HG03139 (cell line): ENCODE data around the gene PRKCA.

Experiments
- ATAC-seq: cut with Tn5 transposase; IDR thresholded peaks from one replicate; pipeline ENCODE4 v1.9.1; 2021; ENCODE audit not compliant: unreplicated experiment

Gene PRKCA

DNA sequence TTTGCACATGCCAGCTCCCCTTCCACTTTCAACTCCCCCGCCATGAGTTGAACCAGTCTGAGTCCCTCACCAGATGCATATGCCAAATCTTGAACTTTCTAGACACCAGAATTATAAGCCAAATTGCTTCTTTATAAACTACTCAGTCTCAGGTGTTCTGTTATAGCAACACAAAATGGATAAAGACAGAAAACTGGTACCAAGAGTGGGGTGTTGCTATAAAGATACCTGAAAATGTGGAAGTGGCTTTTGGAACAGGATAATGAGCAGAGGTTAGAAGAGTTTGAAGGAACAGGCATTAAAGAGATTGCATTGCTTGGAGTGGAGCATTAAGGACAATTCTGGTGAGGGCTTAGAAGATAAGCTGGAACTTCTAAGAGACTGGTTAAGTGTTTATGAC lies 515.3 kb downstream of the PRKCA start:
- no peak for ATAC-seq

DNA sequence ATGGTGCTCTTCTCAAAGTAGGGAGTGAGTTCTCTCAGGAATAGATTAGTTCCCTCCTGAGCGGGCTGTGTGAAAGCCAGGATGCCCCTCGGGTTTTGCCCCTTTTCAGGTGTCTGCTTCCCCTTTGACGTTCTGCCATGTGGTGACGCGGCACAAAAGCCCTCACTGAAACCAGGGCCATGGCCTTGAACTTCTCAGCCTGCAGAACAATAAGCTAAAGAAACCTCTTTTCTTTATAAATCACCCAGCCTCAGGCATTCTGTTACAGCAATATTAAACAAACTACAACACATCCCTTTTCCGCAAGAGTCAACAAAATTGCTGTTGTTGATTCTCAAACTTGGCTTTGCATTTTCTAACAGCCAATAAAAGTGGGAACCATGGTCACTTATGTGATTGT lies 517.1 kb downstream of the PRKCA start:
- no peak for ATAC-seq

DNA sequence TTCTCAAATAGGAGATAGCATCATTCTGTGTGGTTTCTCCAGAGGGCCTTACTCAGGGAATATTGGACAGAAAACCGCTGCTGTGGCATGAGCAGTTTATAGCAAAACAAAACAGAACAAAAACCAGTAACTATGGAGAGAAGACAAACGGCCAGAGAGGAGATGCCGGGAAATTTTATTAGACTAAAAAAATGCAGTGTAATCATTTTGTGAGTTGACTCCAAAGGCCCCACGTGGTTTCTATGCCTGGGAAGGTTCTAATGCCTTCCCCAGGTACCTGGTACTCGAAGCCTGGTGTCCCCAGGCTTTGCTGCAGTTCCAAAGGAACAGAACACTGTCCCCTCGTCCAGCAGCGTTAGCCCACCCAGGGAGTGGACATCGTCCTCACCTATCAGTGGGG lies 519.6 kb downstream of the PRKCA start:
- ATAC-seq = no peak

DNA sequence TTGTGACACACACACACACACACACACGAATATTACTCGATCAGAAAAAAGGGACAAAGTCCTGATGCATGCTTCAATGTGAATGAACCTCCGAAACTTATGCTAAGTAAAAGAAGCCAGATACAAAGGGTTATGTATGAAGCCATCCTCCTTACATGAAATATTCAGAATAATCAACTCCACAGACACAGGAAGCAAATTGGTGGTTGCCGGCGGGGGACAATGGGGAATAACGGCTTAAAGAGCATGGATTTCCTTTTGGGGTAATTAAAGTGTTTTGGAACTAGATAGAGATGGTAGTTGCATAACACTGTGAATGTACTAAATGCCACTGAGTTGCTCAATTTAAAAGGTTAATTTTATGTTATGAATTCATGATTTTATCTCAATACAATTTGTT lies 524.4 kb downstream of the PRKCA start:
- ATAC-seq = no peak

DNA sequence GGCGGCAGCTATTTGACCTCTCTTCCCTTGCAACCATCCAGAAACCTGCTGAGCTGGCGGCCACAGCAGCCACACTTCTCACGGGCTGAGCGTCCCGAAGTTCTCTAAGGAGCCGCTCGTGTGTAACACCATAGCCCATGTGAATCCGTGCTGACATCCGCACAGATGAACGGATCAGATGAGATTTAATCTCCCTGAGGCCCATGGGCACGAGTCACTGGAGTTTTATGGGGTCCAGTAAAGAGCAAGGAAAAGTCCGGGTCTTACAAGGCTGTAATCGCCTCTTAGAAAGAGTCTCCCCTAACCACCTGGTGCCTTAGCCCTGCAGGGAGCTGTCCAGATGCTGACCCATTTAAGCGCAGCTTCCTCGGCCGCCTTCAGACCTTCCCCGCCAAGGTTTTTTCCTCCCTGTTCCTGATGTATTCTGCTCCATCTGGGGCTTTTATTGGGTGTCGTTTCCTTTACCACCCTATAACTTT lies 527.0 kb downstream of the PRKCA start:
- no peak for ATAC-seq

DNA sequence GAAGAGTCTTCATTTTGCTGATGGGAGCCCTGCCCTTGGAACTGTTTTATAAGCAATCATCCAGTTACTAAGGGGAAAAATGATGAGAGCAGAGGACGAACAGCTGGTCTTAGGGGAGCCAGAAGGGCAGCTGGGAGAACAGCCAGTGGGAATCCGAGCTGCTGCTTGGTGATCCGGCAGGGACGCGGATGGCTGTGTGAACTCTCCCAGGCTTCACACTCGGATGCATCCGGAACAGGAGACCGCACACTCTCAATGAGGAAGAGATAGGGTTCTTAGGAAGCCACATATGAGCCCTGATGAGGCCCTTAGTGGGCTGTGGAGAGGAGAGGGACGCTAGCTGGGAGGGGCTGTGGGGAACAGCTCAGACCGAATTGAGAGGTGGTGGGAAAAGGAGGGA lies 527.5 kb downstream of the PRKCA start:
- ATAC-seq = no peak

DNA sequence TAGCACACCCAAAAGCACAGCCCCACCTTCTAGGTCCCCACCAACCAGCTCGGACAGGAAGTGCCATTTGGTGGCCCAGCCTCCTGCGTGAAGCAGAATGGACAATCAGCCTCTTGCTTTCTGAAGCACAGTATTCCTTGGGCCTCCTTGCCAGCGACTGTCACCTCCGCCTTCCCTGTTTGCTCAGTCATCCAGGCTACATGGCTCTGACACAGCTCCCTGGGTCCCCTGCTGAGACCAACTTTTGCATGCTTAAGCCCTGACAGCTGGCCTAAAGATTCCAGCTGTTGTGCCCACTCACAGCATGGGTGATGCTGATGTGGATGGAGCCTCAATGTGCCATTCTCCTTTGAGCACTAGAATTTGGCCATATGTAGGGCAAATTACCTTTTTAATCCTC lies 528.0 kb downstream of the PRKCA start:
- ATAC-seq = no peak

DNA sequence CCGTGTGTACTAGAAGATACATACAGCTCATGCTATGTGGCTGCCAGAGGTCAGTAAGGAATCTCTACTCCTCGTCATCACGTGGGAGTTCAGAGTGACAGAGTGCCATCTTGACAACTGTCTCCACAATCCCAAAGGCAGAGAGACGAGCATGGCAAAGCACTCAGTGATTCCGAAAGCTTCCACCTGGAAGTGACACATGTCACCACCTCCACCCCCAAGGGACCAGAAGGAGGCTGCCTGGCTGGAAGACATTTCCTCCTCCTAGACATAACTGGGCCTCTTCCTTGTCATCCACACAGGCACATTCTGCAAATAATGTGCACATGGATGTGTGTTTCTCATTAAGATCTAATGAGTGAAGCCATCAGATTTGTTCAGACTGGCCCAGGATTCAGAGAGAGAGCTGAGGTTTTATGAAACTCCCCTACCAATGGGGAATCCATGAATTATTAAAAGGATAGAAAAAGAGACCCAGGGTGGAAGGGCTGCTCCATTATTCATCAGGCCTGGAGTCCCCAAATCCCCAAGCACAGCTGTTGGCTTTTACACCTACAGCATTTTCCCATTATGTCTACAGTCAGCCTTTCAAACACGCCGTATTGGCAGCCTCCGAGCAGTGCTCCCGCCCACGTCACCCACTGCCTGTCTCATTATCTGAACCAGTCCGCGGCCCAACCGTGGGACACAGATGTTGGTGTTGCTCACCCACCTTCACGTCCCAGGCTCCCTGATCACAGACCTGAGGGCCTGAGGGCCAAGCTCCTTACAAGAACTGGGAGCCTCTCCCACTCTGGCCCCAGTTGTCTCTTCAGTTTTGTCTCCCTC lies 529.2 kb downstream of the PRKCA start:
- ATAC-seq = no peak

DNA sequence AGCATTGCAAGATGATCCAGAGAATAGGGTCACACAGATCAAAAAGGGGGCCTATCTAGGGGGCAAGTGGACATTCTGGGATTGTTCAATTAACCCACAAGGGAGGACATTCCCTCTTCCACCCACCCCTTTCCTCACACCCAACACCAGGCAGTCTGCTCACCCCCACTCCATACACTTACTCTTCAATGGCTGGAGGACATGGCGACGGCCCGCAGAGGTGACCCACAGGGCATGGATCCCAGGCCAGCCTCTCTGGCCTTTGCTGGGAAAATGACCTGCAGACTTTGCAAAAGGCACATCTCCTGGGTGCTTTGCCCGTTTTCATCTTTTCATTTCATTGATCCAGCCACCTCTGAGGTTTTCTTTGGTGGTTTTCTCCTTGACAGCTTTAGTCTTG lies 530.8 kb downstream of the PRKCA start:
- no peak for ATAC-seq

DNA sequence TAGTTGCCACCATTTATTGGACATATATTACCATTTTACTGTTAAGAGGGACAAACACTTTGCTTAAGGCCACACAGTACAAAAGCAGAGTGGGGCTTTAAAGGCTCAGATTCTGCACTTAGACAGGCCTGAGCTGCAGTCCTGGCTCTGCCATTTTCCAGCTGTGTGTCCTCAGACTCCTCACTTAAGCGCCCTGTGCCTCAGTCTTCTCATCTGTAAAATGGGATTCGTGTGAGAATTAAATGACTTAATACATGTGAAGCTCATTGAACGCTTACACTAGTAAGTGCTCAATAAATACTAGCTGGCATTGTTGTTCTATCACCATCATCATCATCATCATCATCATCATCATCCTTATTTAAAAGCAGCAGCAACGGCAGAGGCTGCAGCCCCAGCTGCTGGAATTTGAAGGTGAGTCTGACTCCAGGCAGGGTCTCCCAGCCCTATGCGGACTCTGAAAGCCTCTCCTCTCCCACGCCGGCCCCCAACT lies 532.1 kb downstream of the PRKCA start:
- no peak for ATAC-seq

DNA sequence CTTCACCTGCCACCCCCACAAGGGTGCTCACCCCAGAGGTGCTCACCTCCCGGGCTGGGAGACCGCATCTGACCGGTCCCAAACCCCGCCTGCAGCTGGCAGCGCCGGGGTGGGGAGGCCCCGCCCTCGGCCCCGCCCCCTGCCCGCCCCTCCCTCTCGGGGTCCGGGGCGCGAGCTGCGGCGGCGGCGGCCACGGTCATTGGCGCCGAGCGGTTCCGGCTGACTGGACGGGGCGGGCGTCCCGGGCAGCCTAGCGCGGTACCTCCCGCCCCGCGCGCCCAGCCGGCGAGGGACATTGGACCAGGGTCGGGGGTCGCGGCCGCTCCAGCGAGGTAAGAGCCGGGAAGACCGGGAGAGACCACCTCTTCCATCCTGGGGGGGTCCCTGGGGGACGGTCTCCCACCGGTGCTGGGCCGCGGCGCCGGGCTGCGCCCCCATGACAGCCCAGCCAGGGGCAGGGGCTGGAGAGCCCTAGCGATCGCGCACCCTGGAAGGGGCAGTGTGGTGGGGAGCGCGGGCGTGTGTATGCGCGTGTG lies 532.6 kb downstream of the PRKCA start, which contains the start of gene CACNG5:
CACNG5 (plus strand) TSS at position 199 of the 536 bp plus-strand sequence. CDS start 42,216 bp downstream, outside the sequence.
- ATAC-seq = no peak

DNA sequence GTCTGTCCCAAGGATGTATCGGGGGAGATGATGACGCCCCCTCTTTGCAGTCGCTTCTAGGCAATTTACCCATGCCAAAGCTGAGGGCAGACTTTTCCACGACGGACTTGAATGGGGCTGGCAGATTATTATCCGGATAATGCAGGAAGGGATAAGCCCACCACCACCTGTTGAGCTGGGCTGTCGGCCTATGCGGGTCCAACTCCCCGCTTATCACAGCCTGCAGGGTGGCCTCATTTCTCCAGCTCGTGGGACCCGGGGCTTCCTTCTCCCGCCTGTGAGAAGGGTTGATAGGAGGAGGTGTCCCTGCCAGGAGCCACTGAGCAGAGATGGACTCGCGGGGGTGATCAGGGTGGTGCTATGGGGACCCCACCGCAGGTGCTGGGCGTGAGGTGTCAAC lies 533.1 kb downstream of the PRKCA start:
- no peak for ATAC-seq

DNA sequence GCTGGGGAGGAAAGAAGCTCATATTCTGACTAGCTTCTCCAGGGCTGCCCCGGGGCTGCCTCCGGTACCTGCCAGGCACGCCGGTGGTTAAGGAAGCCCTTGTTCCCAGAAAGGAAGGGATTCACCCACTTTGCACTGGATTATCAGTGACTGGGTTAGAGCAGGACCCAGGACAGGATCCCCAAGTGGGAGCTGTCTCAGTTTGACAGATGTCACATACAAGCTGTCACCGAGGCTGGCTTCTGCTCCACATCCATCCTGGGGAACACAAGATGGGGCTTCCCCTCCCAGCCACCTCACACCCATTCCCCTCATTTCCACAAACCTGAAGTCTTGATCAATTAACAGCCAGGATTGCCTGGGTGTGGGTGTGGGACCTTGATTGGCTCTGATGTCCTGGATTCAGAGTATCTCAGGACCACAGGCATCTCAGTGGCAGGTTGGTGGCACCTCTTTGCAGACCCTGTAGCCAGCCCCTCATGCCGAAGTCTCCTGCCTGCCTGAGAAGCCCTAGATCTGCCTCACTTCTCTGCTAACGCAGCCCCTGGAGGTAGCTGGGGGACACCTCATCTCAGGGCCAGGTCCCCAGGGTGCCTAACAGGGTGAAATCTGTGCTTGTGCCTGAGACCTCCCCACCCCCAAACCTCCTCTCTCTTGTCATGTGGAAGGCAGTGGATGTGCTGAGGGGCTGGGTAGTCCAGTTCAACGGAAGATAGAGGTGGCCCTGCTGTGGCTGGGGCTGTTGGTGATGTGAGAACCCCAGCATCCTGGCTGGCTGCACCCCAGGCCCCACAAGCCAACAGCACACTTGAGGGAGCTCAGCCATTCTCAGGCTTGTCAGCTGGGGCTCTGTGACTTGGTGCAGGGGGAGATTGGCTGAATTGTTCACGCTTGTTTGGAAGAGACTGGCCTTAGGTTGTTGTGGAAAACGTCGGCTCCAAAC lies 533.9 kb downstream of the PRKCA start:
- ATAC-seq = no peak

DNA sequence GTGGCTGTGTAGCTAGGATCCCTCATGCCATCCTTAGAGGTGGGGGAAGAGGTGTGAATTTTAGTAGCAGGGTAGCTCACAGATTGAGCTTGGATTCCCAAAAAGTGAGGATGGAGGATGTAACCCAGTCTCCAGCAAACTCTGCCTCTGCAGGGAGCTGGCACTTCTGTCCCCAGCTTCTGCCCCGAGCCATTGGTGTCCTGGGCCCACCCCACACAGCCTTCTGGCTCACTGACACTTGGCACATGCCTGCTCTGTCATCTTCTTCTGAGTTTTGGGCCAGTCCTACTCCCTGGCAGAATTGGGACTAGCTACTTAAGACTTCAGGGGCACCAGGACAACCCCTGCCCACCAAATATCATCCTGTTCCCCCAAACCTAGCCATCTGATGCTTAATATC lies 534.8 kb downstream of the PRKCA start:
- ATAC-seq = no peak

DNA sequence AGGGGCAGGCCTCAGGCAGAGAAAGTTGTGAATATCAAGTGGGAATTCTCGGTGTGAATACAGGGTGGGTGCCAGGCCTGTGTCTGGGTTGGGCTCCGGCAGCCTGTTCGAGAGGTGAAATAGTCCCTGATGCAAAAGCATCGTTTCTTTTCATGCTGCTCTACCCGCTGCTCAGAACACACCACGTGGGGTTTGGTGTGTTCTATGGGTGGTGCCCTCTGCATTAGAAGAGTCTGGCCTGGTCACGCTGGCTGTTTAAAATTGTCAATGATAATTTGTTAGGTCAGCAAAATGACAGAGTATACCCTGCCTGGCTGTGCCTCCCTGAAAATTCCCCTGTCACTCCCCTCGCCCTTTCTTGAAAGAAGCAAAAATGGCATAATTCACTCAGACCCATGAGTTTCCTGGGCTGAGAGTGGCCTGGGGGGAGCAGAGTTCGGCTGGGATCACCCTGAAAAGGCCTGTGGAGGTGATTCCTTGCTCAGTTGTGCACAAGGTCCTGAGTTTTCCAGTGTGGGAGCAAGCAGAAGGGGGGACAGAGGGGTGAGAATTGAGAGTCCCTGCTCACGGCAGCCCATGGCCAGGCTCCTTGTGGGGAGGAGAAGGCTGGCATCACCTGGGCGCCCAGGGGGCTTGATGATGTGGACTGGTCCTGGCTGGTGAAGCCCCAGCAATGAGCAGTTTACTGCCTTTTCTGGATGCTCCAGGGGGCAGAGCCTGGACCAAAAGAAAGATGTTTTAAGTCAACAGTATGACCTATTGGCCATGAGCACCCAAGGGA lies 535.7 kb downstream of the PRKCA start:
- ATAC-seq = no peak

DNA sequence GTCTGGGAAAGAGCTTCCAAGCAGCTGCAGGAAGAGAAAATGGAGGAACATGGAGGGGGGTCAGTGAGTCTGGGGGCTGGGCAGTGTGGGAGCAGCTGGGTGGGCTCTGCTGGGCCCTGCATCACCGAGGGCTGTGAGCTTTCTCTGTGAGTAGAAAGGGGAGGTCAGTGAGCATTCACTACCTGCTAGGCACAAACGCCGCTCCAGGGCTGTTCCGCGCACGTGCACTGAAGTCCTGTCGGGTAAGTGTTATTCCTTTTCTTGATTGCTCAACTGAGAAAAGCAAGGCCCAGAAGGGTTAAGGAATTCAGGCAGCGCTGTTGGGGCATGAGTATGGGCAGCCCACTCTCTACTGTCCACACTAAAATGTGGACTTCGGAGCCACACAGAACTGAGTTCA lies 537.2 kb downstream of the PRKCA start:
- ATAC-seq = no peak

DNA sequence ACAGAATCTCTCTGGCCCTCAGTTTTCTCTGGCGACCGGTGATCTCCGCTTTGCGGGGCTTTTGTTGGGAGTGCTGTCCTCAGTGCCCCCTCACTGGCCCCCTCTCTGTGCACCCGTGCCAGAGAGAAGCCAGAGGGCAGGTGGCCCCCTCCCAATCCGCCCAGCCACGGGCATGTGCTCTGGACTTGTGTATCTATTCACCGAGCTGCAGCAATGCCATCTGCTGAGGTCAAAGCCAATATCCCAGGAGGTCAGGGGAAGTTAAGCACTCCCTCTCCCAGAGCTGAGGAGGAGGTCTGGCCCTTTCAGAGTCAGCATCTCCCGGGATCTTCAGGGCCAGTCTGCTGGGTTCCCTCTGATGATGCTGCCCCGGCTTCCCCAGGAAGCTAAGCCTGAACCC lies 537.6 kb downstream of the PRKCA start:
- no peak for ATAC-seq

DNA sequence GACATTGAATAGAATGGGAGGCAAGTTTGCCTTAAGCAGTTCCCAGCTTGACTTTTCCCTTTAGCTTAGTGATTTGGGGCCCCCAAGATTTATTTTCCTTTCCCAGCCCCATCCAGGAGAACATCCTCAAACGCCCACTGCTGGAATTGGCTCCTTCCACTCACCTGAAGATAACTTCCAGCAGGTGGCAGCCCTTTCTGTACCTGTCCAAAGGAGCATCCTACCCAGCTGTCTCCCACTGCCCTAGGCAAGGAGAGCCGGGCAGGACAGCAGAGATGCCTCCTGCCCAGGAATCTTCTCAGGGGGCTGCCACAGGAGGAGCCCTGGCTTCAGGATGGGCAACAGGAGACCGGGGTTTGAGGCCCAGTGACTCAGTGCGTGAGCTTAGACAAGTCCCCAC lies 538.9 kb downstream of the PRKCA start:
- no peak for ATAC-seq

DNA sequence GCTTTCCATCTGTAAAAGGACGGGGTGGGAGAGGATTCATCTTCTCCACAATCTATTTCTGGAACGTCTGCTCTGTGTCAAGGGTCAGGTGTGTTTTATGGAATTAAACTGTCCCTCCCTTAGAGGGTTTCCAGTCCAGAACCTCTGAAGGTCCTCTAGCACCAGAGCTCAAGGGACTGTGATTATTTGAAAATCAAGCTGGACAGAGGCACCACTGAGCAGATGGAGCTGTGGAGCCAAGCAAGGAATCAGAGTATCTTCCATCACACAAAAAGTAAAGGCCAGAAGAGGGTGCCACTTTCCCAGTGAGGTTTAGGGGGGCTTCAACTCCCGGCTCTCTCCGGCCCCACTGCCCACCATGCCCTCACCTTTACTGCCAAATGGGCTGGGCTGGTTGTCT lies 539.3 kb downstream of the PRKCA start:
- ATAC-seq = no peak

DNA sequence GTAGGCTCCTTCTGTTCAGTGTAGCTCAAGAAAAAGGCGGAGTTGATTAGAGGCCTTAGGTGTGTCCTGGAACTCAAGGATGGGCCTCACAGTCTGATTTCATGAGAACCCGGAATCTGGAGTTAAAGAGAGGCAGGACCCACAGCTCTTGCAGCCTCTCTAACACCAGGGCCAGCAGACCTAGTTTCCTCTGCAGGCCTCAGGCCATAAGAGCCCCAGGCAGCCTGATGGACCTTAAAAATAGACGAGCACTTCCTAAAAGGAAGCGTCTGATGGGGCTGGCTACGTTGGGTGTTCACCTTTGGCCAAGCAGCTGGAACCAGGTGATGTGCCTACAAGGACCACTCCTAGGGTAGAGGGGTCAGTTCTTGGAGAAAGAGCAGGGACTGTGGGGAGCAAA lies 540.1 kb downstream of the PRKCA start:
- no peak for ATAC-seq

DNA sequence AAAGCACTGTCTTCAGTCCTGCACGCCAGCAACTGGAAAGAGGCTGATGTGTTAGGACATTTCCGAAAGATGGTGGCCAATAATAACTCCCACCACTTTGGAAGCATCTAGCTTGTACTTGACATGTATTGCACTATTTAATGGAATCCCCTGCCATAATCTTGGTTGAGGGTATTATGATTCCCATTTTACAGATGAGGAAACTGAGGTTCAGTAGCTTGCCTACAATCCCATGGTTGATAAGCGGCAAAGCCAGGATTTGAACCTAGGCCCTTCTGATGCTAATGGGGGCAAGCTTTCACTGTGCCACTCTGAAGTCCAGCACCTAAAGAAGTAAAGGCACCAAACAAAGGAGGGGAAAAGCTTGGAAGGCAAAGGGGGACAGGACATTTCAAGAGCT lies 540.5 kb downstream of the PRKCA start:
- no peak for ATAC-seq
